Stomach smooth muscle (tissue), 2 donors: Measurements from ENCODE around the gene KIF6.

Experiments
- H3K27ac ChIP-seq: one replicate; pipeline ENCODE4 v1.7.0; 2013; ENCODE audit warnings: mild to moderate bottlenecking, low read length, inconsistent platforms
- H3K27me3 ChIP-seq, 2 donors: one replicate each; pipeline ENCODE4 v1.7.0; 2013; ENCODE audit warnings: low read length in 2 of 2; ENCODE audit not compliant: insufficient read depth in 2 of 2, control insufficient read depth in 1 of 2
- H3K36me3 ChIP-seq, 2 donors: one replicate each; pipeline ENCODE4 v1.7.0; 2013; ENCODE audit warnings: low read length in 2 of 2; ENCODE audit not compliant: control insufficient read depth in 2 of 2, insufficient read depth in 2 of 2
- H3K4me1 ChIP-seq: one replicate; pipeline ENCODE4 v1.7.0; 2013; ENCODE audit warnings: low read length; ENCODE audit not compliant: control insufficient read depth, insufficient read depth
- H3K4me3 ChIP-seq, 2 donors: one replicate each; pipeline ENCODE4 v1.7.0; 2013; ENCODE audit warnings: low read length in 2 of 2
- H3K9ac ChIP-seq, 2 donors: one replicate each; pipeline ENCODE4 v1.7.0; 2013; ENCODE audit warnings: low read length in 2 of 2, mild to moderate bottlenecking in 1 of 2
- H3K9me3 ChIP-seq, 2 donors: one replicate each; pipeline ENCODE4 v1.7.0; 2013; ENCODE audit warnings: low read length in 2 of 2; ENCODE audit not compliant: control insufficient read depth in 2 of 2
- donor health status: healthy.
- donor health status: Pancreatic carcinoma.

KIF6 gene

GRCh38 chr6:39724787-39725631, at the start of gene KIF6:
Gene KIF6, minus strand, starts transcription at chr6:39725408. Its CDS starts 98 bp downstream, at chr6:39725310.
- H3K9ac ChIP-seq: peak within 1 kb of the TSS in 1 of 2 donors; percentile 61
- H3K4me3 ChIP-seq: peak within 1 kb of the TSS; percentile 77 to 86
- H3K27ac ChIP-seq: no peak within 1 kb of the TSS
- H3K27me3 ChIP-seq: no peaks in the 10 kb centered on the region
- no peaks in the 10 kb centered on the region for H3K36me3 ChIP-seq
- H3K9me3 ChIP-seq: no peaks in the 10 kb centered on the region
- peaks cover 7% of the 10 kb centered on the region for H3K4me1 ChIP-seq

GRCh38 chr6:39773782-39774181, 48.6 kb upstream of the KIF6 start:
- Histone ChIP-seq H3K9ac (no peak overlapping the region), H3K9me3 (no peaks in the 10 kb centered on the region), H3K4me1 (peaks cover 52% of the 10 kb centered on the region), H3K27ac (peak overlapping the region; percentile 58), H3K27me3 (no peaks in the 10 kb centered on the region), H3K4me3 (no peak overlapping the region), H3K36me3 (no peaks in the 10 kb centered on the region)

- Histone ChIP-seq H3K9ac (no peak overlapping the region), H3K27ac (peak overlapping the region; percentile 58), H3K4me1 (peaks cover 41% of the 10 kb centered on the region), H3K36me3 (no peaks in the 10 kb centered on the region), H3K27me3 (no peaks in the 10 kb centered on the region), H3K4me3 (no peak overlapping the region), H3K9me3 (no peaks in the 10 kb centered on the region)
These were observed 47.5 kb upstream of the KIF6 start for GRCh38 chr6:39772559-39773273.

- Histone ChIP-seq H3K36me3 (no peaks in the 10 kb centered on the region), H3K9me3 (no peaks in the 10 kb centered on the region), H3K4me3 (no peak overlapping the region), H3K27ac (no peak overlapping the region), H3K9ac (no peak overlapping the region), H3K27me3 (no peaks in the 10 kb centered on the region), H3K4me1 (peaks cover 34% of the 10 kb centered on the region)
These were observed 45.2 kb upstream of the KIF6 start for GRCh38 chr6:39770446-39770845.

- no peaks in the 10 kb centered on the region for H3K27me3 ChIP-seq
- H3K4me3 ChIP-seq: no peak overlapping the region
- H3K36me3 ChIP-seq: no peaks in the 10 kb centered on the region
- H3K27ac ChIP-seq: no peak overlapping the region
- peaks cover 30% of the 10 kb centered on the region for H3K4me1 ChIP-seq
- H3K9ac ChIP-seq: no peak overlapping the region
- H3K9me3 ChIP-seq: no peaks in the 10 kb centered on the region
These were observed 43.8 kb upstream of the KIF6 start for GRCh38 chr6:39769012-39769411.

GRCh38 chr6:39765508-39766065, 40.4 kb upstream of the KIF6 start:
- no peaks in the 10 kb centered on the region for H3K36me3 ChIP-seq
- no peak overlapping the region for H3K9ac ChIP-seq
- H3K27ac ChIP-seq: no peak overlapping the region
- no peaks in the 10 kb centered on the region for H3K9me3 ChIP-seq
- no peak overlapping the region for H3K4me3 ChIP-seq
- peaks cover 11% of the 10 kb centered on the region for H3K4me1 ChIP-seq
- H3K27me3 ChIP-seq: no peaks in the 10 kb centered on the region

GRCh38 chr6:39760226-39760952, 35.2 kb upstream of the KIF6 start:
- Histone ChIP-seq H3K27me3 (no peaks in the 10 kb centered on the region), H3K4me1 (no peaks in the 10 kb centered on the region), H3K9ac (no peak overlapping the region), H3K9me3 (no peaks in the 10 kb centered on the region), H3K36me3 (no peaks in the 10 kb centered on the region), H3K4me3 (no peak overlapping the region), H3K27ac (no peak overlapping the region)

- Histone ChIP-seq H3K9me3 (no peaks in the 10 kb centered on the region), H3K4me1 (no peaks in the 10 kb centered on the region), H3K9ac (no peak overlapping the region), H3K27ac (no peak overlapping the region), H3K4me3 (no peak overlapping the region), H3K36me3 (no peaks in the 10 kb centered on the region), H3K27me3 (no peaks in the 10 kb centered on the region)
These were observed 33.8 kb upstream of the KIF6 start for GRCh38 chr6:39758905-39759605.

- H3K27me3 ChIP-seq: no peaks in the 10 kb centered on the region
- H3K4me3 ChIP-seq: no peak overlapping the region
- no peaks in the 10 kb centered on the region for H3K9me3 ChIP-seq
- no peak overlapping the region for H3K9ac ChIP-seq
- H3K27ac ChIP-seq: no peak overlapping the region
- no peaks in the 10 kb centered on the region for H3K36me3 ChIP-seq
- peaks cover 3% of the 10 kb centered on the region for H3K4me1 ChIP-seq
These were observed 31.4 kb upstream of the KIF6 start for GRCh38 chr6:39756582-39756981.

- no peaks in the 10 kb centered on the region for H3K9me3 ChIP-seq
- no peaks in the 10 kb centered on the region for H3K36me3 ChIP-seq
- H3K27ac ChIP-seq: no peak overlapping the region
- H3K4me3 ChIP-seq: no peak overlapping the region
- peaks cover 3% of the 10 kb centered on the region for H3K4me1 ChIP-seq
- no peaks in the 10 kb centered on the region for H3K27me3 ChIP-seq
- H3K9ac ChIP-seq: no peak overlapping the region
These were observed 30.0 kb upstream of the KIF6 start for GRCh38 chr6:39755231-39755630.
